OCI-LY3 (cell line): ENCODE data around the gene UBASH3A.

ENCODE experiments used
- H2AFZ ChIP-seq: fragments of 200-600, 300-600 bp; shearing (Covaris generic); 2 replicates; pipeline ENCODE4 v1.6.0; 2014; ENCODE audit warnings: antibody characterized with exemption, low read depth, low read length
- H3K27ac ChIP-seq: fragments of 200-600, 300-600 bp; sonication (generic); 2 replicates; pipeline ENCODE4 v1.5.1; 2014; ENCODE audit warnings: mild to moderate bottlenecking, low read length, moderate library complexity, mixed read lengths
- H3K27me3 ChIP-seq: fragments of 200-600, 300-600 bp; sonication (generic); 2 replicates; pipeline ENCODE4 v1.6.1; 2014; ENCODE audit warnings: low read depth, low read length, mixed read lengths
- H3K36me3 ChIP-seq: fragments of 200-600, 300-600 bp; sonication (generic); replicated peaks from 2 replicates; pipeline ENCODE3; 2014; ENCODE audit warnings: low read depth, low read length, mixed read lengths
- H3K4me1 ChIP-seq: fragments of 300-600, 200-600 bp; sonication (generic); 2 replicates; pipeline ENCODE4 v1.6.1; 2014; ENCODE audit warnings: low read length, mixed read lengths
- H3K4me2 ChIP-seq: fragments of 200-600, 300-600 bp; sonication (generic); 2 replicates; pipeline ENCODE4 v1.6.1; 2014; ENCODE audit warnings: low read length, mixed read lengths
- H3K4me3 ChIP-seq: fragments of 300-600, 200-600 bp; sonication (generic); 2 replicates; pipeline ENCODE4 v1.5.1; 2014; ENCODE audit warnings: antibody characterized with exemption, mild to moderate bottlenecking, low read length, moderate library complexity
- H3K79me2 ChIP-seq: fragments of 300-600, 200-600 bp; shearing (Covaris generic); 2 replicates; pipeline ENCODE4 v1.6.1; 2014; ENCODE audit warnings: mild to moderate bottlenecking, low read length, mixed read lengths
- H3K9ac ChIP-seq: fragments of 300-600, 200-600 bp; shearing (Covaris generic); 2 replicates; pipeline ENCODE4 v1.6.0; 2014; ENCODE audit warnings: mild to moderate bottlenecking, low read length, moderate library complexity
- H3K9me3 ChIP-seq: fragments of 200-600, 300-600 bp; shearing (Covaris generic); 2 replicates; pipeline ENCODE4 v1.6.1; 2014; ENCODE audit warnings: low read length, mixed read lengths; ENCODE audit not compliant: insufficient read depth
- H4K20me1 ChIP-seq: fragments of 200-600, 300-600 bp; sonication (generic); 2 replicates; pipeline ENCODE4 v1.6.1; 2016; ENCODE audit warnings: low read length, mixed read lengths; ENCODE audit not compliant: insufficient read depth
- CTCF ChIP-seq: fragments of 200-600, 300-600 bp; sonication (generic); IDR thresholded peaks from 2 replicates; pipeline ENCODE4 v1.5.1; 2014; ENCODE audit warnings: antibody characterized with exemption, low read length, low read depth
- EZH2phosphoT487 ChIP-seq: fragments of 200-600 bp; shearing (Covaris generic); IDR thresholded peaks from 2 replicates; pipeline ENCODE4 v1.6.1; 2018; ENCODE audit warnings: antibody characterized with exemption, mixed run types, low read depth

The UBASH3A gene

GRCh38 chr21:42387843-42388340, 15.8 kb upstream of the UBASH3A start:
- no peak overlapping the region for H2AFZ ChIP-seq
- no peak overlapping the region for H3K4me3 ChIP-seq
- peaks cover 6% of the 10 kb centered on the region for H3K4me1 ChIP-seq
- no peak overlapping the region for H3K27ac ChIP-seq
- H3K79me2 ChIP-seq = no peaks in the 10 kb centered on the region
- H3K27me3 ChIP-seq = 0 out of 2 replicates have a peak, but pooled peaks cover 8% of the 10 kb centered on the region
- no peak overlapping the region for H3K4me2 ChIP-seq
- H4K20me1 ChIP-seq = no peaks in the 10 kb centered on the region
- no peaks in the 10 kb centered on the region for H3K36me3 ChIP-seq
- no peak overlapping the region for H3K9ac ChIP-seq
- no peaks in the 10 kb centered on the region for H3K9me3 ChIP-seq
- no peak for TF ChIP-seq CTCF
- no peak for TF ChIP-seq EZH2phosphoT487

- Histone ChIP-seq H3K27ac (no peak overlapping the region), H2AFZ (no peak overlapping the region), H3K9me3 (no peaks in the 10 kb centered on the region), H3K9ac (no peak overlapping the region), H3K79me2 (no peaks in the 10 kb centered on the region), H4K20me1 (no peaks in the 10 kb centered on the region), H3K4me2 (no peak overlapping the region), H3K4me3 (no peak overlapping the region), H3K27me3 (0 out of 2 replicates have a peak, but pooled peaks cover 8% of the 10 kb centered on the region), H3K4me1 (peaks cover 6% of the 10 kb centered on the region), H3K36me3 (no peaks in the 10 kb centered on the region)
- no peak for TF ChIP-seq EZH2phosphoT487
- TF ChIP-seq CTCF = no peak
Measured at GRCh38 chr21:42388740-42389448, 14.8 kb upstream of the UBASH3A start.

- Histone ChIP-seq H3K9ac (no peak overlapping the region), H3K4me2 (no peak overlapping the region)
Measured at GRCh38 chr21:42389449-42389835, 14.3 kb upstream of the UBASH3A start.

More at GRCh38 chr21:42389449-42389835, 14.3 kb upstream of the UBASH3A start:
- Histone ChIP-seq H3K27me3 (0 out of 2 replicates have a peak, but pooled peaks cover 8% of the 10 kb centered on the region), H3K27ac (no peak overlapping the region), H3K9me3 (no peaks in the 10 kb centered on the region), H3K4me1 (peaks cover 6% of the 10 kb centered on the region), H3K4me3 (no peak overlapping the region), H4K20me1 (no peaks in the 10 kb centered on the region), H2AFZ (no peak overlapping the region), H3K36me3 (no peaks in the 10 kb centered on the region), H3K79me2 (no peaks in the 10 kb centered on the region)
- TF ChIP-seq EZH2phosphoT487 = no peak
- no peak for TF ChIP-seq CTCF
